Skeletal muscle satellite cell (primary cell): ENCODE measurements around the gene GORASP1.

Source experiments
- H3K27me3 ChIP-seq: 2 replicates; pipeline ENCODE4 v1.7.0; 2013; ENCODE audit warnings: low read length; ENCODE audit not compliant: control insufficient read depth, insufficient read depth
- H3K36me3 ChIP-seq: 2 replicates; pipeline ENCODE4 v1.7.0; 2013; ENCODE audit warnings: mild to moderate bottlenecking, control low read depth, low read length; ENCODE audit not compliant: insufficient read depth
- H3K4me1 ChIP-seq: 2 replicates; pipeline ENCODE4 v1.7.0; 2013; ENCODE audit warnings: low read length; ENCODE audit not compliant: control insufficient read depth, insufficient read depth
- H3K4me2 ChIP-seq: 2 replicates; pipeline ENCODE4 v1.7.0; 2013; ENCODE audit warnings: mild to moderate bottlenecking, low read length
- H3K4me3 ChIP-seq: 2 replicates; pipeline ENCODE4 v1.7.0; 2013; ENCODE audit warnings: low read length
- H3K9ac ChIP-seq: 2 replicates; pipeline ENCODE4 v1.7.0; 2013; ENCODE audit warnings: mild to moderate bottlenecking, low read depth, low read length, moderate library complexity
- H3K9me3 ChIP-seq: replicated peaks from 2 replicates; pipeline ENCODE4 v1.7.0; 2013; ENCODE audit warnings: mild to moderate bottlenecking, control low read depth, low read length

Gene GORASP1

GRCh38 chr3:39130026-39130425, 22.6 kb upstream of the GORASP1 start:
- H3K36me3 ChIP-seq: no peaks in the 10 kb centered on the region

GRCh38 chr3:39128951-39129350, 21.5 kb upstream of the GORASP1 start:
- Histone ChIP-seq H3K36me3 (no peaks in the 10 kb centered on the region), H3K4me2 (no peak overlapping the region), H3K9ac (no peak overlapping the region), H3K9me3 (no peaks in the 10 kb centered on the region), H3K4me1 (peaks cover 14% of the 10 kb centered on the region), H3K27me3 (no peaks in the 10 kb centered on the region), H3K4me3 (no peak overlapping the region)

More at GRCh38 chr3:39130026-39130425, 22.6 kb upstream of the GORASP1 start:
- H3K9me3 ChIP-seq: no peaks in the 10 kb centered on the region
- H3K9ac ChIP-seq: no peak overlapping the region
- no peak overlapping the region for H3K4me2 ChIP-seq
- no peaks in the 10 kb centered on the region for H3K27me3 ChIP-seq
- no peak overlapping the region for H3K4me3 ChIP-seq
- H3K4me1 ChIP-seq: peaks cover 14% of the 10 kb centered on the region

GRCh38 chr3:39127908-39128304, 20.5 kb upstream of the GORASP1 start:
- Histone ChIP-seq H3K4me2 (no peak overlapping the region), H3K9ac (no peak overlapping the region), H3K4me1 (peaks cover 14% of the 10 kb centered on the region), H3K36me3 (no peaks in the 10 kb centered on the region), H3K27me3 (no peaks in the 10 kb centered on the region), H3K9me3 (no peaks in the 10 kb centered on the region), H3K4me3 (no peak overlapping the region)

GRCh38 chr3:39127269-39127907, 20.0 kb upstream of the GORASP1 start:
- H3K9ac ChIP-seq: no peak overlapping the region
- peaks cover 14% of the 10 kb centered on the region for H3K4me1 ChIP-seq
- H3K27me3 ChIP-seq: no peaks in the 10 kb centered on the region
- no peaks in the 10 kb centered on the region for H3K9me3 ChIP-seq
- H3K36me3 ChIP-seq: no peaks in the 10 kb centered on the region
- H3K4me2 ChIP-seq: no peak overlapping the region
- no peak overlapping the region for H3K4me3 ChIP-seq

- no peak overlapping the region for H3K4me3 ChIP-seq
- H3K4me1 ChIP-seq: peaks cover 14% of the 10 kb centered on the region
- H3K36me3 ChIP-seq: no peaks in the 10 kb centered on the region
- H3K4me2 ChIP-seq: no peak overlapping the region
- no peak overlapping the region for H3K9ac ChIP-seq
- H3K9me3 ChIP-seq: no peaks in the 10 kb centered on the region
- no peaks in the 10 kb centered on the region for H3K27me3 ChIP-seq
Observed at GRCh38 chr3:39126532-39127071, 19.2 kb upstream of the GORASP1 start.

- Histone ChIP-seq H3K36me3 (no peaks in the 10 kb centered on the region), H3K9me3 (no peaks in the 10 kb centered on the region), H3K4me3 (no peak overlapping the region), H3K27me3 (no peaks in the 10 kb centered on the region), H3K4me2 (peak overlapping the region; percentile 41), H3K9ac (no peak overlapping the region), H3K4me1 (peaks cover 14% of the 10 kb centered on the region)
Observed at GRCh38 chr3:39125841-39126500, 18.5 kb upstream of the GORASP1 start.

GRCh38 chr3:39124876-39125840, 17.7 kb upstream of the GORASP1 start:
- Histone ChIP-seq H3K4me3 (no peak overlapping the region), H3K4me1 (peaks cover 14% of the 10 kb centered on the region), H3K36me3 (no peaks in the 10 kb centered on the region), H3K9ac (no peak overlapping the region), H3K9me3 (no peaks in the 10 kb centered on the region), H3K27me3 (no peaks in the 10 kb centered on the region), H3K4me2 (no peak overlapping the region)

GRCh38 chr3:39122813-39123212, 15.4 kb upstream of the GORASP1 start:
- Histone ChIP-seq H3K4me3 (no peak overlapping the region), H3K36me3 (no peaks in the 10 kb centered on the region), H3K4me1 (peaks cover 14% of the 10 kb centered on the region), H3K9me3 (no peaks in the 10 kb centered on the region), H3K9ac (no peak overlapping the region), H3K4me2 (no peak overlapping the region), H3K27me3 (no peaks in the 10 kb centered on the region)

GRCh38 chr3:39121621-39122020, 14.2 kb upstream of the GORASP1 start:
- no peak overlapping the region for H3K4me3 ChIP-seq
- no peaks in the 10 kb centered on the region for H3K9me3 ChIP-seq
- no peak overlapping the region for H3K4me2 ChIP-seq
- no peaks in the 10 kb centered on the region for H3K27me3 ChIP-seq
- H3K9ac ChIP-seq: no peak overlapping the region
- no peaks in the 10 kb centered on the region for H3K36me3 ChIP-seq
- H3K4me1 ChIP-seq: peaks cover 14% of the 10 kb centered on the region

GRCh38 chr3:39118931-39119660, 11.7 kb upstream of the GORASP1 start:
- Histone ChIP-seq H3K4me2 (no peak overlapping the region), H3K27me3 (no peaks in the 10 kb centered on the region), H3K4me1 (no peaks in the 10 kb centered on the region), H3K36me3 (no peaks in the 10 kb centered on the region), H3K9me3 (no peaks in the 10 kb centered on the region), H3K4me3 (no peak overlapping the region), H3K9ac (no peak overlapping the region)

GRCh38 chr3:39118079-39118478, 10.7 kb upstream of the GORASP1 start:
- H3K4me3 ChIP-seq: no peak overlapping the region
- H3K9me3 ChIP-seq: no peaks in the 10 kb centered on the region
- no peak overlapping the region for H3K9ac ChIP-seq
- H3K4me1 ChIP-seq: no peaks in the 10 kb centered on the region
- H3K4me2 ChIP-seq: no peak overlapping the region
- no peaks in the 10 kb centered on the region for H3K36me3 ChIP-seq
- H3K27me3 ChIP-seq: no peaks in the 10 kb centered on the region
